GM12878 (cell line): ENCODE data around the gene EML3. TPM values are rescaled to one million over a fixed set of nuclear protein-coding genes. Genes with fewer than 3 reads are reported as not detected.

Experiments used
- ATAC-seq: fragments of 200-7000 bp; cut with Tn5 transposase; 3 replicates; pipeline ENCODE4 v1.9.1; 2020; ENCODE audit warnings: mild to moderate bottlenecking, moderate library complexity
- BruUV-seq: library from RNA; stranded (reverse); fragments of 400-500 nt; replicated peaks from 2 replicates; lab custom pipeline; 2021; lab: Mats Ljungman, UMichigan
- CTCF ChIA-PET: fragments of 300-600 bp; sonication (Branson Sonifier 250); formaldehyde crosslinking; extraction: SDS; loops from one replicate; lab custom pipeline; 2021; ENCODE audit warnings: inconsistent platforms; lab: Yijun Ruan, JAX
- POLR2A ChIA-PET: fragments of 350-600 bp; formaldehyde crosslinking; extraction: SDS; loops from one replicate; lab custom pipeline; 2021; ENCODE audit warnings: inconsistent platforms; lab: Charles Lee
- RAD21 ChIA-PET: fragments of 300-600 bp; sonication (Branson Sonifier 250); formaldehyde crosslinking; loops from one replicate; lab custom pipeline; 2023; ENCODE audit warnings: antibody characterized with exemption; ENCODE audit not compliant: unreplicated experiment; lab: Charles Lee
- SMC1A ChIA-PET: fragments of 300-600 bp; sonication (Branson Sonifier 250); formaldehyde crosslinking; loops from one replicate; lab custom pipeline; 2023; ENCODE audit not compliant: unreplicated experiment, uncharacterized antibody; lab: Charles Lee
- DNase-seq: peaks from one replicate; pipeline ENCODE4 v3.0.0-alpha.2; 2011; ENCODE audit warnings: low read depth, low spot score
- FAIRE-seq: peaks from 3 replicates; lab custom pipeline; 2011; peaks lifted over from hg19 to GRCh38; lab: Jason Lieb, UNC
- H2AFZ ChIP-seq: 2 replicates; pipeline ENCODE4 v1.6.0; 2011; ENCODE audit warnings: low read depth, low read length, control low read depth; ENCODE audit not compliant: control insufficient read depth
- H3K27ac ChIP-seq: 2 replicates; pipeline ENCODE4 v1.5.1; 2011; ENCODE audit warnings: control low read depth; ENCODE audit not compliant: control insufficient read depth, insufficient read depth
- H3K27me3 ChIP-seq, 2 experiments: replicated peaks in 1 of 2; 2 replicates each; pipeline versions ENCODE4 v1.6.0 to v1.6.1; 2011; ENCODE audit warnings: low read length in 1 of 2; ENCODE audit not compliant: control insufficient read depth in 2 of 2, insufficient read depth in 2 of 2
- H3K36me3 ChIP-seq, 2 experiments: 2 replicates each; pipeline ENCODE4 v1.5.1; 2011; ENCODE audit warnings: low read length in 1 of 2; ENCODE audit not compliant: control insufficient read depth in 2 of 2, insufficient read depth in 2 of 2
- H3K4me1 ChIP-seq: 2 replicates; pipeline ENCODE4 v1.6.1; 2011; ENCODE audit warnings: mild to moderate bottlenecking, low read length, moderate library complexity, mixed read lengths; ENCODE audit not compliant: control insufficient read depth, insufficient read depth
- H3K4me2 ChIP-seq: 2 replicates; pipeline ENCODE4 v1.6.0; 2011; ENCODE audit warnings: control low read depth; ENCODE audit not compliant: control insufficient read depth, insufficient read depth
- H3K4me3 ChIP-seq: fragments of 200-600 bp; sonication (generic); 2 replicates; pipeline ENCODE4 v1.5.1; 2016
- H3K79me2 ChIP-seq: 2 replicates; pipeline ENCODE4 v1.6.0; 2011; ENCODE audit warnings: low read length; ENCODE audit not compliant: control insufficient read depth, insufficient read depth
- H3K9ac ChIP-seq: 2 replicates; pipeline ENCODE4 v1.8.0; 2011; ENCODE audit warnings: low read length, control low read depth, mixed read lengths; ENCODE audit not compliant: control insufficient read depth, insufficient read depth
- H3K9me3 ChIP-seq: replicated peaks from 3 replicates; pipeline ENCODE4 v1.5.1; 2011; ENCODE audit warnings: mild to moderate bottlenecking, low read length; ENCODE audit not compliant: control insufficient read depth, insufficient read depth
- H4K20me1 ChIP-seq: 2 replicates; pipeline ENCODE4 v1.6.0; 2011; ENCODE audit not compliant: control insufficient read depth, insufficient read depth
- BACH1 ChIP-seq: fragments of 450-650 bp; IDR thresholded peaks from 2 replicates; pipeline ENCODE4 v1.6.1; 2017; ENCODE audit warnings: mild to moderate bottlenecking, borderline replicate concordance
- PAX5 ChIP-seq: IDR thresholded peaks from 2 replicates; pipeline ENCODE4 v1.6.1; 2011; ENCODE audit warnings: low read depth, low read length, borderline replicate concordance
- PBX3 ChIP-seq: IDR thresholded peaks from 2 replicates; pipeline ENCODE4 v1.6.1; 2011; ENCODE audit warnings: mild to moderate bottlenecking, low read depth, low read length, moderate library complexity; ENCODE audit not compliant: insufficient replicate concordance
- RBBP5 ChIP-seq: fragments of 200-600 bp; sonication (generic); conservative IDR thresholded peaks from 2 replicates; pipeline ENCODE4 v1.6.1; 2016
- TCF7 ChIP-seq: IDR thresholded peaks from 2 replicates; pipeline ENCODE4 v1.6.1; 2014; ENCODE audit warnings: antibody characterized with exemption, borderline replicate concordance
- WGBS: methylation state at CpG from one replicate; pipeline ENCODE4 v1.1.6; 2016; ENCODE audit warnings: low lambda C conversion rate; ENCODE audit not compliant: insufficient replicate concordance, insufficient coverage; ENCODE audit errors: missing lambda C conversion rate; 5-methylcytosine and 5-hydroxymethylcytosine counted together
- in situ Hi-C: fragments of 300-500 bp; cut with MboI; formaldehyde crosslinking; loops from 9 replicates; pipeline ENCODE4 v1.14.3; 2018; ENCODE audit warnings: mixed read lengths
- intact Hi-C: fragments of 100-400 bp; cut with micrococcal nuclease; formaldehyde crosslinking; loops from one replicate; pipeline ENCODE4 v1.14.2; 2022; ENCODE audit not compliant: unreplicated experiment
- polyA plus RNA-seq, 11 experiments: library from polyadenylated mRNA; depleted of rRNA in 4 of 11; unstranded in 6 of 11; stranded (reverse) in 5 of 11; fragments of >200 nt; fragmentation: Nextera tagmentation in 4 of 11; fragmentation: Illumina TruSeq in 1 of 11; extraction: Ambion mirVana in 4 of 11; extraction: Trizol in 1 of 11; gene quantifications; 1 replicate in 1 of 11; 2 replicates in 10 of 11; pipeline versions ENCODE4 v1.2.1 to v1.2.3, GENCODE V29; 2011 to 2016; ENCODE audit warnings: inconsistent platforms in 2 of 11, missing spikeins in 2 of 11, low read depth in 1 of 11
- total RNA-seq, 4 experiments: library from RNA; depleted of rRNA in 3 of 4; stranded (reverse); fragments of >200 nt in 3 of 4; fragmentation: Illumina TruSeq in 1 of 4; extraction: Trizol in 1 of 4; gene quantifications; 2 replicates each; pipeline versions ENCODE4 v1.2.1 to v1.2.3, GENCODE V29; 2013 to 2021
- TF ChIP-seq, protein P1 (sequence below): IDR thresholded peaks from 2 replicates; pipeline ENCODE4 v1.6.1; 2012; ENCODE audit warnings: low read depth, low read length, improper control_type of control experiment
- TF ChIP-seq, protein P2 (sequence below): fragments of 450-650 bp; IDR thresholded peaks from 2 replicates; pipeline ENCODE4 v1.6.1; 2016; ENCODE audit warnings: mild to moderate bottlenecking

EML3 gene
- total and polyA plus RNA-seq, 10 of the 15 experiments (the other 5 are each of a cell fraction or from before 2014, with no cell fraction given) = 0.58 to 82.5 (median 24.8) TPM

DNA sequence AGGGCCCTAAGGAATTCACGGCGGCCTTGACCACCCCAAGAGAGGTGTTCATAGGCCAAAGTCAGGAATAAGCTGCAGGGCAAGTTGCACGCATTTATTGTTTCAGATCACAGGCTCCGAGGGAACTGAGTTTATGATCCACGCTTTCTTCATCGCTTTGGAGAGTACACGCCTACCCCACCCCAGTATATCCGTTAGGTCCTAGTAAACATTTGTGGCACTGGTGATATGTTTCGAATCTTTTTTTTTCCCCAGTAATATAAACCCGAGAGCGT, 33.0 kb upstream of the EML3 start:
- peaks cover 10 to 13% of the 10 kb centered on the region in 2 experiments; a peak in 3 of 4 replicates for H3K36me3 ChIP-seq
- in situ Hi-C loops = no loop called here
- no peak for DNase-seq
- RAD21 ChIA-PET = interaction anchor here (0.6 to 1.6 kb wide), 5 partner anchors 19 to 222 kb away, joined by 3 to 9 read pairs (median 3); partner anchors contain the start of genes B3GAT3, C11orf98, CSKMT and LBHD1
- TF ChIP-seq RBBP5 = no peak
- TF ChIP-seq TCF7 = no peak
- TF ChIP-seq, protein P1, sequence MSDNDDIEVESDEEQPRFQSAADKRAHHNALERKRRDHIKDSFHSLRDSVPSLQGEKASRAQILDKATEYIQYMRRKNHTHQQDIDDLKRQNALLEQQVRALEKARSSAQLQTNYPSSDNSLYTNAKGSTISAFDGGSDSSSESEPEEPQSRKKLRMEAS = no peak
- no peak for TF ChIP-seq PBX3
- TF ChIP-seq, protein P2, sequence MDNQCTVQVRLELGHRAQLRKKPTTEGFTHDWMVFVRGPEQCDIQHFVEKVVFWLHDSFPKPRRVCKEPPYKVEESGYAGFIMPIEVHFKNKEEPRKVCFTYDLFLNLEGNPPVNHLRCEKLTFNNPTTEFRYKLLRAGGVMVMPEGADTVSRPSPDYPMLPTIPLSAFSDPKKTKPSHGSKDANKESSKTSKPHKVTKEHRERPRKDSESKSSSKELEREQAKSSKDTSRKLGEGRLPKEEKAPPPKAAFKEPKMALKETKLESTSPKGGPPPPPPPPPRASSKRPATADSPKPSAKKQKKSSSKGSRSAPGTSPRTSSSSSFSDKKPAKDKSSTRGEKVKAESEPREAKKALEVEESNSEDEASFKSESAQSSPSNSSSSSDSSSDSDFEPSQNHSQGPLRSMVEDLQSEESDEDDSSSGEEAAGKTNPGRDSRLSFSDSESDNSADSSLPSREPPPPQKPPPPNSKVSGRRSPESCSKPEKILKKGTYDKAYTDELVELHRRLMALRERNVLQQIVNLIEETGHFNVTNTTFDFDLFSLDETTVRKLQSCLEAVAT = no peak
- TF ChIP-seq PAX5 = no peak
- no peak for TF ChIP-seq BACH1
- TF ChIP-seq, all 136 proteins: peak for 0
- Histone ChIP-seq H3K4me1 (peaks cover 4% of the 10 kb centered on the region; the same call in 1 of the 2 replicates), H3K9me3 (no peaks in the 10 kb centered on the region), H3K9ac (peak overlapping the region; percentile 98), H3K79me2 (peaks cover 37% of the 10 kb centered on the region), H2AFZ (no peak overlapping the region; the same call in 1 of the 2 replicates), H3K27ac (peak overlapping the region; percentile 93), H3K4me3 (peak overlapping the region; percentile 98), H3K27me3 (no peaks in the 10 kb centered on the region), H3K4me2 (peak overlapping the region; percentile 93), H4K20me1 (no peaks in the 10 kb centered on the region; the same call in 1 of the 2 replicates)
- SMC1A ChIA-PET = interaction anchor here (1.2 to 3.1 kb wide), 4 partner anchors 10 to 82 kb away, joined by 3 to 9 read pairs (median 4); partner anchors contain the start of genes C11orf98, CSKMT, HNRNPUL2 and TTC9C
- no TSS peak for BruUV-seq
- ATAC-seq = peak; percentile 3
- no peak for FAIRE-seq
- intact Hi-C loops = no loop called here
- CTCF ChIA-PET = interaction anchor here (0.8 to 1.6 kb wide), 5 partner anchors 19 to 54 kb away, joined by 3 to 7 read pairs (median 5); partner anchors contain the start of genes C11orf98, CSKMT and TUT1
- 9% methylated on average over 11 of the region's 11 CpGs for WGBS
- POLR2A ChIA-PET = interaction anchor here (1.3 to 14.6 kb wide), 6 partner anchors 11 to 82 kb away, joined by 6 to 295 read pairs (median 10); partner anchors contain the start of genes B3GAT3, C11orf98, CSKMT and HNRNPUL2
